K562 (cell line): ENCODE data around the gene ITSN1. TPM values are rescaled to one million over a fixed set of nuclear protein-coding genes. Genes with fewer than 3 reads are reported as not detected.
A peak's percentile ranks its signal among the peaks of the same experiment; 100 is the strongest.
"Not testable (repeated sequence)": the region's sequence is repeated elsewhere in the genome, so short reads cannot be mapped to it uniquely, and the experiment has no call there.

Source experiments
- ATAC-seq: fragments of 200-7000 bp; cut with Tn5 transposase; 3 replicates; pipeline ENCODE4 v1.9.1; 2020; ENCODE audit warnings: moderate library complexity
- BruUV-seq: library from RNA; stranded (reverse); fragments of 400-500 nt; replicated peaks from 2 replicates; lab custom pipeline; 2021; lab: Mats Ljungman, UMichigan
- CTCF ChIA-PET: fragments of 300-600 bp; formaldehyde crosslinking; extraction: SDS; loops from one replicate; lab custom pipeline; 2021; ENCODE audit warnings: low intra/inter-chr PET ratio; lab: Yijun Ruan, JAX
- POLR2A ChIA-PET: fragments of 300-600, 350-650 bp; sonication (Branson Sonifier 250); formaldehyde crosslinking; extraction: SDS; loops from one replicate; lab custom pipeline; 2021; ENCODE audit warnings: antibody characterized with exemption, inconsistent platforms; lab: Yijun Ruan, JAX
- DNase-seq, 4 experiments: peaks; one replicate each; pipeline versions ENCODE4 v3.0.0 to v3.0.0-alpha.2; 2011 to 2018; ENCODE audit warnings: low spot score in 3 of 4, mixed read lengths in 3 of 4; ENCODE audit errors: extremely low read depth in 1 of 4
- FAIRE-seq: peaks from 2 replicates; lab custom pipeline; 2011; peaks lifted over from hg19 to GRCh38; lab: Jason Lieb, UNC
- H2AFZ ChIP-seq: 2 replicates; pipeline ENCODE4 v1.6.0; 2011; ENCODE audit warnings: low read depth, low read length, control low read depth, inconsistent platforms
- H3K27ac ChIP-seq: fragments of 200-600 bp; 3 replicates; pipeline ENCODE4 v1.8.0; 2011; ENCODE audit warnings: low read depth, mild to moderate bottlenecking, control low read depth, inconsistent platforms, low read length, moderate library complexity, mixed read lengths; ENCODE audit errors: extremely low read depth
- H3K27me3 ChIP-seq, 2 experiments: fragments of 300-600 bp in 1 of 2; 2 replicates in 1 of 2; 3 replicates in 1 of 2; pipeline versions ENCODE4 v1.6.0 to v1.8.0; 2011; ENCODE audit warnings: inconsistent platforms in 2 of 2, low read length in 2 of 2, mild to moderate bottlenecking in 1 of 2, mixed read lengths in 1 of 2, moderate library complexity in 1 of 2; ENCODE audit not compliant: control insufficient read depth in 2 of 2, insufficient read depth in 2 of 2
- H3K36me3 ChIP-seq: fragments of 300-600 bp; 3 replicates; pipeline ENCODE4 v1.8.0; 2011; ENCODE audit warnings: mild to moderate bottlenecking, low read length, inconsistent platforms; ENCODE audit not compliant: control insufficient read depth, insufficient read depth
- H3K4me1 ChIP-seq, 2 experiments: fragments of 200-600 bp in 1 of 2; replicated peaks in 1 of 2; 2 replicates in 1 of 2; 3 replicates in 1 of 2; pipeline versions ENCODE4 v1.5.1 to v1.8.0; 2011; ENCODE audit warnings: inconsistent platforms in 2 of 2, low read length in 2 of 2, mild to moderate bottlenecking in 1 of 2, mixed read lengths in 1 of 2, moderate library complexity in 1 of 2; ENCODE audit not compliant: control insufficient read depth in 2 of 2, insufficient read depth in 2 of 2
- H3K4me2 ChIP-seq: 2 replicates; pipeline ENCODE4 v1.6.1; 2011; ENCODE audit warnings: low read length, control low read depth, inconsistent platforms, mixed read lengths; ENCODE audit not compliant: insufficient read depth
- H3K4me3 ChIP-seq: fragments of 200-600 bp; sonication (generic), shearing (Covaris generic); 2 replicates; pipeline ENCODE4 v1.5.1; 2016; ENCODE audit warnings: control low read depth, inconsistent platforms
- H3K79me2 ChIP-seq: fragments of 200-600 bp; 3 replicates; pipeline ENCODE4 v1.8.0; 2011; ENCODE audit warnings: low read length, inconsistent platforms; ENCODE audit not compliant: control insufficient read depth, insufficient read depth
- H3K9ac ChIP-seq, 2 experiments: 2 replicates each; pipeline versions ENCODE4 v1.6.0 to v1.6.1; 2011; ENCODE audit warnings: low read depth in 2 of 2, low read length in 2 of 2, control low read depth in 1 of 2, inconsistent platforms in 1 of 2, mild to moderate bottlenecking in 1 of 2, mixed read lengths in 1 of 2; ENCODE audit not compliant: insufficient read depth in 1 of 2
- H3K9me1 ChIP-seq: one replicate; pipeline ENCODE4 v1.6.0; 2011; ENCODE audit warnings: inconsistent platforms, mild to moderate bottlenecking, low read length, moderate library complexity; ENCODE audit not compliant: control insufficient read depth, insufficient read depth
- H3K9me3 ChIP-seq: replicated peaks from 2 replicates; pipeline ENCODE4 v1.5.1; 2011; ENCODE audit warnings: low read depth, low read length, inconsistent platforms; ENCODE audit not compliant: control insufficient read depth, insufficient read depth
- H4K20me1 ChIP-seq: replicated peaks from 2 replicates; pipeline ENCODE4 v1.6.1; 2011; ENCODE audit warnings: low read length, inconsistent platforms, mixed read lengths; ENCODE audit not compliant: control insufficient read depth, insufficient read depth
- ARID1B ChIP-seq: fragments of 450-650 bp; IDR thresholded peaks from 2 replicates; pipeline ENCODE4 v1.6.1; 2016; ENCODE audit warnings: antibody characterized with exemption, mild to moderate bottlenecking, inconsistent platforms
- CBFA2T2 ChIP-seq: fragments of 450-650 bp; conservative IDR thresholded peaks from 2 replicates; pipeline ENCODE4 v1.6.1; 2017; ENCODE audit warnings: mild to moderate bottlenecking
- CBFA2T3 ChIP-seq: fragments of 450-650 bp; IDR thresholded peaks from 2 replicates; pipeline ENCODE4 v1.6.1; 2017
- CEBPG ChIP-seq, 3 experiments: fragments of 200-800 bp in 1 of 3; sonication (Bioruptor generic) in 1 of 3; sonication (generic) in 1 of 3; formaldehyde crosslinking in 1 of 3; IDR thresholded peaks in 2 of 3; conservative IDR thresholded peaks in 1 of 3; 2 replicates each; pipeline versions ENCODE4 v1.6.1 to v1.8.0; 2016 to 2022; ENCODE audit warnings: missing compliant biosample characterization in 2 of 3, missing genetic modification characterization in 2 of 3, mild to moderate bottlenecking in 1 of 3, missing genetic modification reagents in 1 of 3
- DPF2 ChIP-seq: fragments of 450-650 bp; IDR thresholded peaks from 2 replicates; pipeline ENCODE4 v1.6.1; 2016
- GATA2 ChIP-seq: sonication (generic); formaldehyde crosslinking; IDR thresholded peaks from 2 replicates; pipeline ENCODE4 v1.4.0; 2020; ENCODE audit warnings: mild to moderate bottlenecking, missing genetic modification reagents
- ID3 ChIP-seq, 2 experiments: fragments of 250-450 bp in 1 of 2; fragments of 450-650 bp in 1 of 2; sonication (Bioruptor Pico) in 1 of 2; IDR thresholded peaks; 2 replicates each; pipeline versions ENCODE4 v1.6.1 to v1.8.0; 2016 to 2021; ENCODE audit warnings: mild to moderate bottlenecking in 2 of 2, moderate library complexity in 2 of 2, missing compliant biosample characterization in 1 of 2, missing genetic modification characterization in 1 of 2
- KDM1A ChIP-seq, 2 experiments: fragments of 450-650 bp; IDR thresholded peaks; 2 replicates each; pipeline ENCODE4 v1.6.1; 2016; ENCODE audit warnings: mild to moderate bottlenecking in 2 of 2
- KLF16 ChIP-seq: IDR thresholded peaks from 2 replicates; pipeline ENCODE4 v1.6.1; 2016; ENCODE audit warnings: antibody characterized with exemption
- MTA2 ChIP-seq: fragments of 450-650 bp; IDR thresholded peaks from 2 replicates; pipeline ENCODE4 v1.6.1; 2016; ENCODE audit warnings: low read depth
- SMARCA4 ChIP-seq: fragments of 450-650 bp; IDR thresholded peaks from 2 replicates; pipeline ENCODE4 v1.6.1; 2016
- SMARCE1 ChIP-seq: fragments of 450-650 bp; IDR thresholded peaks from 2 replicates; pipeline ENCODE4 v1.7.1; 2016; ENCODE audit warnings: mild to moderate bottlenecking
- SOX6 ChIP-seq: fragments of 450-650 bp; IDR thresholded peaks from 2 replicates; pipeline ENCODE4 v1.6.1; 2014; ENCODE audit warnings: mild to moderate bottlenecking
- TCF3 ChIP-seq: sonication (generic); formaldehyde crosslinking; IDR thresholded peaks from 2 replicates; pipeline ENCODE4 v1.4.0; 2020; ENCODE audit warnings: mild to moderate bottlenecking, missing genetic modification reagents
- TEAD1 ChIP-seq, 2 experiments: fragments of 450-650 bp in 1 of 2; sonication (generic) in 1 of 2; formaldehyde crosslinking; IDR thresholded peaks; 2 replicates each; pipeline versions ENCODE4 v1.4.0 to v1.8.0; 2020 to 2022; ENCODE audit warnings: mild to moderate bottlenecking in 2 of 2, missing genetic modification reagents in 1 of 2
- WGBS: fragments of 100-300 bp; shearing (Covaris generic); methylation state at CpG from one replicate; pipeline ENCODE4 v1.1.6; 2016; ENCODE audit warnings: low coverage, mixed read lengths; ENCODE audit not compliant: insufficient coverage; ENCODE audit errors: missing lambda C conversion rate; 5-methylcytosine and 5-hydroxymethylcytosine counted together
- in situ Hi-C: fragments of 300-500 bp; cut with MboI; formaldehyde crosslinking; loops from 4 replicates; pipeline ENCODE4 v1.15.0; 2018; ENCODE audit warnings: inconsistent platforms, mixed read lengths
- intact Hi-C: fragments of 100-400 bp; cut with micrococcal nuclease; formaldehyde crosslinking; loops from 2 replicates; pipeline ENCODE4 v1.14.2; 2022
- polyA plus RNA-seq, 8 experiments: library from polyadenylated mRNA; depleted of rRNA in 4 of 8; stranded (reverse) in 5 of 8; unstranded in 3 of 8; fragments of >200 nt; fragmentation: Nextera tagmentation in 2 of 8; fragmentation: Illumina TruSeq in 1 of 8; extraction: Ambion mirVana in 2 of 8; extraction: Trizol in 1 of 8; gene quantifications; 2 replicates each; pipeline versions ENCODE4 v1.2.1 to v1.2.3, GENCODE V29; 2011 to 2014; ENCODE audit warnings: inconsistent platforms in 1 of 8, missing spikeins in 1 of 8
- total RNA-seq, 7 experiments: library from RNA; depleted of rRNA in 6 of 7; stranded (reverse); fragments of >200 nt in 6 of 7; fragmentation: Illumina TruSeq in 2 of 7; extraction: Trizol in 2 of 7; gene quantifications; 2 replicates each; pipeline versions ENCODE4 v1.2.1 to v1.2.3, GENCODE V29; 2011 to 2021; ENCODE audit warnings: low replicate concordance in 1 of 7

ITSN1 gene
- total and polyA plus RNA-seq, 9 of the 15 experiments (the other 6 are each of a cell fraction or from before 2014, with no cell fraction given), result 1.1 to 12.6 (median 4.8) TPM

- H3K79me2 ChIP-seq; POLR2A ChIA-PET; in situ Hi-C loops; H3K27me3 ChIP-seq; H3K9me1 ChIP-seq; intact Hi-C loops; CTCF ChIA-PET; H2AFZ ChIP-seq; H3K9me3 ChIP-seq; H3K9ac ChIP-seq; H3K4me1 ChIP-seq; H3K4me3 ChIP-seq; H3K4me2 ChIP-seq; ATAC-seq; FAIRE-seq; BruUV-seq; H4K20me1 ChIP-seq; H3K27ac ChIP-seq; TF ChIP-seq ID3 (CRISPR knock-in tag; IDR thresholded peaks at IDR 0.05); CEBPG (tag; conservative IDR thresholded peaks at IDR 0.05 in 1 of 2, IDR thresholded peaks at IDR 0.05 in 1 of 2): not testable (repeated sequence)
- peak in 1 of 4 experiments; percentile 27 for DNase-seq
- 42% methylated on average over 11 of the region's 11 CpGs for WGBS
- H3K36me3 ChIP-seq, result peaks cover 31% of the 10 kb centered on the region
- peak; percentile 32 for TF ChIP-seq DPF2
- TF ChIP-seq ID3 (tag; IDR thresholded peaks at IDR 0.05), result 0 out of 2 replicates have a peak, but pooled peaks have one; percentile 31
- peak; percentile 72 for TF ChIP-seq MTA2
- TF ChIP-seq ARID1B, result peak; percentile 84
- TF ChIP-seq TCF3, result peak; percentile 89
- TF ChIP-seq SMARCA4, result 0 out of 2 replicates have a peak, but pooled peaks have one; percentile 29
- 0 out of 4 replicates have a peak, but pooled peaks of 1 of the 2 experiments have one; percentile 32 for TF ChIP-seq TEAD1 (CRISPR knock-in tag; IDR thresholded peaks at IDR 0.05)
- 0 out of 2 replicates have a peak, but pooled peaks have one; percentile 51 for TF ChIP-seq SMARCE1
- 0 out of 4 replicates have a peak, but pooled peaks have one; percentile 17 to 18 for TF ChIP-seq KDM1A (IDR thresholded peaks at IDR 0.05)
- TF ChIP-seq CBFA2T2, result peak; percentile 61
- TF ChIP-seq KLF16, result peak; percentile 36; the same call in 1 of the 2 replicates
- TF ChIP-seq CBFA2T3, result peak; percentile 73
- peak; percentile 17; the same call in 1 of the 2 replicates for TF ChIP-seq CEBPG (CRISPR knock-in tag; IDR thresholded peaks at IDR 0.05)
- 0 out of 2 replicates have a peak, but pooled peaks have one; percentile 44 for TF ChIP-seq GATA2
- TF ChIP-seq SOX6, result peak; percentile 61
These were observed 24.7 kb upstream of the ITSN1 start for GRCh38 chr21:33617565-33617964.
